Spleen (tissue), 11 donors: Measurements from ENCODE around the gene CTNNA2. TPM values are rescaled to one million over a fixed set of nuclear protein-coding genes. Genes with fewer than 3 reads are reported as not detected.

Experiments
- DNase-seq: peaks from one replicate; pipeline ENCODE4 v3.0.0-alpha.2; 2020
- H3K27ac ChIP-seq, 8 donors: fragments of 200-600 bp; sonication (generic) in 7 of 8; 1 replicate in 4 of 8; 2 replicates in 4 of 8; pipeline versions ENCODE4 v1.5.0 to v1.8.0; 2016 to 2021; ENCODE audit warnings: inconsistent platforms in 4 of 8, mild to moderate bottlenecking in 4 of 8, moderate library complexity in 1 of 8
- H3K27me3 ChIP-seq, 7 donors: fragments of 200-600 bp; sonication (generic) in 6 of 7; replicated peaks in 1 of 7; 1 replicate in 4 of 7; 2 replicates in 3 of 7; pipeline versions ENCODE4 v1.5.0 to v1.8.0; 2016 to 2021; ENCODE audit warnings: inconsistent platforms in 3 of 7, mild to moderate bottlenecking in 1 of 7
- H3K36me3 ChIP-seq, 6 donors: fragments of 200-600 bp; sonication (generic) in 5 of 6; 1 replicate in 4 of 6; 2 replicates in 2 of 6; pipeline versions ENCODE4 v1.5.0 to v1.8.0; 2016 to 2021; ENCODE audit warnings: inconsistent platforms in 2 of 6
- H3K4me1 ChIP-seq, 6 donors: fragments of 200-600 bp; sonication (generic) in 5 of 6; 1 replicate in 3 of 6; 2 replicates in 3 of 6; pipeline versions ENCODE4 v1.5.0 to v1.8.0; 2016 to 2021; ENCODE audit warnings: inconsistent platforms in 3 of 6
- H3K4me3 ChIP-seq, 8 donors: fragments of 200-600 bp; sonication (generic) in 7 of 8; 1 replicate in 4 of 8; 2 replicates in 4 of 8; pipeline versions ENCODE4 v1.5.0 to v1.8.0; 2016 to 2021; ENCODE audit warnings: inconsistent platforms in 4 of 8, mild to moderate bottlenecking in 4 of 8, moderate library complexity in 2 of 8
- H3K9me3 ChIP-seq, 8 donors: fragments of 200-600 bp; sonication (generic) in 7 of 8; 1 replicate in 4 of 8; 2 replicates in 4 of 8; pipeline versions ENCODE4 v1.5.0 to v1.8.0; 2016 to 2021; ENCODE audit warnings: inconsistent platforms in 4 of 8
- POLR2A ChIP-seq, 3 donors: fragments of 450-650 bp; IDR thresholded peaks; one replicate each; pipeline ENCODE4 v1.5.1; 2017; ENCODE audit warnings: antibody characterized with exemption in 3 of 3, mild to moderate bottlenecking in 1 of 3
- POLR2AphosphoS5 ChIP-seq, 3 donors: sonication (generic); formaldehyde crosslinking; IDR thresholded peaks; one replicate each; pipeline ENCODE4 v1.5.1; 2017; ENCODE audit warnings: antibody characterized with exemption in 3 of 3
- WGBS, 5 donors: extraction: QIAGEN DNeasy Blood & Tissue Kit in 3 of 5; methylation state at CpG; one replicate each; pipeline versions ENCODE4 v1.1.5 to v1.1.7; 2013 to 2018; 5-methylcytosine and 5-hydroxymethylcytosine counted together
- intact Hi-C: fragments of 100-400 bp; cut with DNase I; formaldehyde crosslinking; loops from one replicate; pipeline ENCODE4 v1.15.0; 2023; ENCODE audit warnings: low total_unique reads
- polyA plus RNA-seq, 3 donors: library from polyadenylated mRNA; stranded (reverse); fragments of 200-250 nt; gene quantifications; one replicate each; pipeline ENCODE4 v1.2.1, GENCODE V29; 2013
- total RNA-seq, 7 donors: library from RNA; depleted of rRNA in 3 of 7; stranded (reverse); fragments of >200 nt in 3 of 7; fragmentation: NEBNext Ultra II Directional in 4 of 7; extraction: Animal tissue kit (Norgen Biotek cat#: 25700) in 4 of 7; gene quantifications; one replicate each; pipeline versions ENCODE4 v1.1.0 to v1.2.1, GENCODE V29; 2016 to 2021
- TF ChIP-seq, protein P1 (sequence below), 11 experiments: fragments of 200-600 bp in 7 of 11; fragments of 450-650 bp in 4 of 11; sonication (generic) in 4 of 11; IDR thresholded peaks in 8 of 11; conservative IDR thresholded peaks in 3 of 11; 1 replicate in 7 of 11; 2 replicates in 4 of 11; pipeline versions ENCODE4 v1.4.0 to v1.8.0; 2016 to 2021; ENCODE audit warnings: antibody characterized with exemption in 11 of 11, inconsistent platforms in 4 of 11, mild to moderate bottlenecking in 1 of 11
- donor health status: healthy with polysubstance abuse.
- donor health status: DM: no; HTN: no; CAD: no; lungs with moderate emphysema.
- donor health status: DM: no; HTN: no; CAD: no.
- donor health status: Bipolar disorder and iron deficiency.
- donor health status: healthy.
- donor health status: DM: no; HTN: no; CAD: no.
- donor health status: DM: yes; HTN: yes; CAD: no.

CTNNA2 gene
- total and polyA plus RNA-seq, 10 donors = not detected

DNA sequence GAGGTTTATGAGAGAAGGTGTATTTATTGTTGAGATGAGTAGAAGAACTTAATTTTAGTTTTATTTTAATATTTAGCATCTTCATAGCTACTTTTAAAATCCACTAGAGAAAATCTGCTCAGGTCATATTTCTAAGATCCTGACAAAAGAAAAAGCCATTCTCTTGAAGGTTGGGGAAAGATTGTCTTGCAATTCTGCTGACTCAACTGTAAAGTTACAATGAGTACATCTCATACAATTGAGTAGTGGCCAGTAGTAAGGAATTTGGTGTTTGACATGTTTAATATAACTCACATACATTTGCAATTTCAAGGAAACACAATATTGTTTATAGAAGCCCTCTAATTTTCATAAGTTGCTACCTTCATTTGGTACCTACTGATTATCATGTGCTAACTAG, 447.2 kb downstream of the CTNNA2 start:
- Histone ChIP-seq H3K27me3 (no peaks in the 10 kb centered on the region), H3K4me1 (no peaks in the 10 kb centered on the region), H3K27ac (no peak overlapping the region), H3K36me3 (no peaks in the 10 kb centered on the region), H3K9me3 (peaks cover 0 to 3% (median 0%) of the 10 kb centered on the region in 8 donors), H3K4me3 (no peak overlapping the region)
- intact Hi-C loops = no loop called here
- no peak for DNase-seq
- no peak for TF ChIP-seq POLR2A (IDR thresholded peaks at IDR 0.05)
- TF ChIP-seq POLR2AphosphoS5 (IDR thresholded peaks at IDR 0.05) = no peak
- TF ChIP-seq, protein P1, sequence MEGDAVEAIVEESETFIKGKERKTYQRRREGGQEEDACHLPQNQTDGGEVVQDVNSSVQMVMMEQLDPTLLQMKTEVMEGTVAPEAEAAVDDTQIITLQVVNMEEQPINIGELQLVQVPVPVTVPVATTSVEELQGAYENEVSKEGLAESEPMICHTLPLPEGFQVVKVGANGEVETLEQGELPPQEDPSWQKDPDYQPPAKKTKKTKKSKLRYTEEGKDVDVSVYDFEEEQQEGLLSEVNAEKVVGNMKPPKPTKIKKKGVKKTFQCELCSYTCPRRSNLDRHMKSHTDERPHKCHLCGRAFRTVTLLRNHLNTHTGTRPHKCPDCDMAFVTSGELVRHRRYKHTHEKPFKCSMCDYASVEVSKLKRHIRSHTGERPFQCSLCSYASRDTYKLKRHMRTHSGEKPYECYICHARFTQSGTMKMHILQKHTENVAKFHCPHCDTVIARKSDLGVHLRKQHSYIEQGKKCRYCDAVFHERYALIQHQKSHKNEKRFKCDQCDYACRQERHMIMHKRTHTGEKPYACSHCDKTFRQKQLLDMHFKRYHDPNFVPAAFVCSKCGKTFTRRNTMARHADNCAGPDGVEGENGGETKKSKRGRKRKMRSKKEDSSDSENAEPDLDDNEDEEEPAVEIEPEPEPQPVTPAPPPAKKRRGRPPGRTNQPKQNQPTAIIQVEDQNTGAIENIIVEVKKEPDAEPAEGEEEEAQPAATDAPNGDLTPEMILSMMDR (IDR thresholded peaks at IDR 0.05 in 8 of 11, conservative IDR thresholded peaks at IDR 0.05 in 3 of 11) = no peak

DNA sequence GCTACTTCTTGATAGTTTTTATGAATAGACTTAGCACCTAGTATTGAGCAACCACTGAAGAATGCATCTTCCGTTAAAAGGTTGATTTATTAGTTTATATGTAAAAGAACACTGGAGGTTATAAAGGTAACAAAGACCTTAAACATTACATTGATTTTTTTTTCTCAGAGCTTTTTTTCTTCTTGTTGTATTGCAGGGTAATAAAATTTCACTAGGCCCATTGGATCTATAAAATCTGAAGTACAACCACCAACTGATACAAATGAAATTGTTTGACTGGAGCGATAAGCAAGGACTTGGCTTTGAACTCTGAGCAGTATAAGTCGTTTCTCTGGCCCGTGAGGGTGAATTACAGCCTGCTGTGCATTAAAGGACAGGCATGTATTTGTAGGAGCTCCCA, 447.7 kb downstream of the CTNNA2 start:
- no peaks in the 10 kb centered on the region for H3K27me3 ChIP-seq
- no peak for DNase-seq
- intact Hi-C loops = no loop called here
- TF ChIP-seq POLR2A (IDR thresholded peaks at IDR 0.05) (no peak), POLR2AphosphoS5 (IDR thresholded peaks at IDR 0.05) (no peak)
- TF ChIP-seq, protein P1 (IDR thresholded peaks at IDR 0.05 in 8 of 11, conservative IDR thresholded peaks at IDR 0.05 in 3 of 11) = no peak
- WGBS, 5 donors = 62 to 70% (median 69%) methylated on average over 4 of the region's 4 CpGs
- peaks cover 0 to 3% (median 0%) of the 10 kb centered on the region in 8 donors for H3K9me3 ChIP-seq
- no peaks in the 10 kb centered on the region for H3K36me3 ChIP-seq
- no peak overlapping the region for H3K4me3 ChIP-seq
- no peaks in the 10 kb centered on the region for H3K4me1 ChIP-seq
- H3K27ac ChIP-seq = no peak overlapping the region

DNA sequence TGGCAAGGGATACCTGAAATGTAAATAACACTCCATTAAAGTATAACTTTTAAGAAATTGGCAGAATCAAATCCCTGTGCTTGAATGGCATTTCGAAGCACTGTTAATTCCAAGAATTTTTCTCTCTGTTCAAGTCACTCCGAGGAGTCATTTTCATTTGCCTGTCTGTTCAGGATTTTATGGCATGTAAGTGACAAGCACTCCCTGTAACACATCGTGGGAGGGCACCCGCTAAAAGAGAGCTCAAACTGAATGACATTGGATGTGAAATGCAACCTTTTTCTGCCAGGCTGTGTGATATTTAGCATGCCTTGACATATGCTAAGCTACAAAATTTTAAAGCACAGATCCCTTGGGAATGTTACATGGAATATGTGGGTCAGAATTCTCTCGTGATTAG, 452.1 kb downstream of the CTNNA2 start:
- intact Hi-C loops = no loop called here
- Histone ChIP-seq H3K9me3 (peaks cover 0 to 3% (median 0%) of the 10 kb centered on the region in 8 donors), H3K36me3 (no peaks in the 10 kb centered on the region), H3K27me3 (no peaks in the 10 kb centered on the region), H3K4me1 (no peaks in the 10 kb centered on the region), H3K4me3 (no peak overlapping the region), H3K27ac (no peak overlapping the region)
- TF ChIP-seq POLR2AphosphoS5 (IDR thresholded peaks at IDR 0.05) (no peak), POLR2A (IDR thresholded peaks at IDR 0.05) (no peak)
- TF ChIP-seq, protein P1 (IDR thresholded peaks at IDR 0.05 in 8 of 11, conservative IDR thresholded peaks at IDR 0.05 in 3 of 11) = no peak
- 63 to 80% (median 67%) methylated on average over 5 of the region's 5 CpGs for WGBS, 5 donors
- DNase-seq = no peak

- H3K36me3 ChIP-seq = no peaks in the 10 kb centered on the region
- peaks cover 0 to 3% (median 0%) of the 10 kb centered on the region in 8 donors for H3K9me3 ChIP-seq
- DNase-seq = no peak
- no peaks in the 10 kb centered on the region for H3K27me3 ChIP-seq
- intact Hi-C loops = no loop called here
- no peak for TF ChIP-seq POLR2AphosphoS5 (IDR thresholded peaks at IDR 0.05)
- TF ChIP-seq POLR2A (IDR thresholded peaks at IDR 0.05) = no peak
- TF ChIP-seq, protein P1 (IDR thresholded peaks at IDR 0.05 in 8 of 11, conservative IDR thresholded peaks at IDR 0.05 in 3 of 11) = no peak
- H3K27ac ChIP-seq = no peak overlapping the region
- no peak overlapping the region for H3K4me3 ChIP-seq
- H3K4me1 ChIP-seq = no peaks in the 10 kb centered on the region
- 80 to 90% (median 82%) methylated on average over 5 of the region's 5 CpGs for WGBS, 5 donors
Observed at GRCh38 chr2:79966369-79966768, 453.5 kb downstream of the CTNNA2 start.
